Psoas muscle (tissue), 8 donors: ENCODE data around the gene KCNJ15. TPM values are rescaled to one million over a fixed set of nuclear protein-coding genes. Genes with fewer than 3 reads are reported as not detected.

Source experiments
- ATAC-seq, 4 donors: fragments of 200-7000 bp; cut with Tn5 transposase; one replicate each; pipeline ENCODE4 v1.9.1; 2020; ENCODE audit warnings: moderate library complexity in 3 of 4, mild to moderate bottlenecking in 2 of 4
- DNase-seq, 2 donors: peaks; one replicate each; pipeline ENCODE4 v3.0.0-alpha.2; 2020
- H3K27ac ChIP-seq: fragments of 200-600 bp; one replicate; pipeline ENCODE4 v1.8.0; 2022
- H3K27me3 ChIP-seq, 3 donors: fragments of 200-600 bp in 1 of 3; one replicate each; pipeline versions ENCODE4 v1.6.1 to v1.8.0; 2013 to 2022; ENCODE audit warnings: low read length in 2 of 3, mild to moderate bottlenecking in 2 of 3, moderate library complexity in 1 of 3; ENCODE audit not compliant: insufficient read depth in 3 of 3
- H3K36me3 ChIP-seq, 2 donors: fragments of 200-600 bp in 1 of 2; one replicate each; pipeline versions ENCODE4 v1.6.1 to v1.8.0; 2013 to 2022; ENCODE audit warnings: low read depth in 1 of 2, mild to moderate bottlenecking in 1 of 2, moderate library complexity in 1 of 2; ENCODE audit not compliant: insufficient read depth in 1 of 2
- H3K4me1 ChIP-seq: fragments of 200-600 bp; one replicate; pipeline ENCODE4 v1.8.0; 2022
- H3K4me3 ChIP-seq: fragments of 200-600 bp; one replicate; pipeline ENCODE4 v1.8.0; 2022; ENCODE audit warnings: mild to moderate bottlenecking
- H3K9me3 ChIP-seq: fragments of 200-600 bp; one replicate; pipeline ENCODE4 v1.8.0; 2022
- whole genome bisulfite sequencing, 3 donors: extraction: QIAGEN DNeasy Blood & Tissue Kit; methylation state at CpG; one replicate each; pipeline versions ENCODE4 v1.1.6 to v1.1.7; 2013; 5-methylcytosine and 5-hydroxymethylcytosine counted together
- intact Hi-C, 2 donors: fragments of 100-400 bp; cut with DNase I; formaldehyde crosslinking; loops; one replicate each; pipeline versions ENCODE4 v1.11.0 to v1.14.2; 2022
- polyA plus RNA-seq, 3 donors: library from polyadenylated mRNA; stranded (reverse); fragments of 200-250 nt; gene quantifications; one replicate each; pipeline ENCODE4 v1.2.3, GENCODE V29; 2013
- total RNA-seq, 4 donors: library from RNA; stranded (reverse); fragmentation: NEBNext Ultra II Directional in 2 of 4; extraction: Animal tissue kit (Norgen Biotek cat#: 25700) in 2 of 4; gene quantifications; one replicate each; pipeline versions ENCODE4 v1.2.1 to v1.2.4, GENCODE V29; 2021 to 2023
- TF ChIP-seq, protein P1 (sequence below): fragments of 200-600 bp; IDR thresholded peaks from one replicate; pipeline ENCODE4 v1.8.0; 2022; ENCODE audit warnings: antibody characterized with exemption
- donor health status: healthy with polysubstance abuse.
- donor health status: DM: no; HTN: no; CAD: no; lungs with moderate emphysema.
- donor health status: Bipolar disorder and iron deficiency.
- donor health status: healthy.
- donor health status: DM: yes; HTN: yes; CAD: no.
- donor health status: DM: no; HTN: no; CAD: no.
- donor health status: DM: no; HTN: no; CAD: no.
- donor health status: DM: yes; HTN: yes; CAD: no.

Gene KCNJ15
- total and polyA plus RNA-seq, 7 donors = 0.04 to 1.0 (median 0.16) TPM

GRCh38 chr21:38352536-38353219, 95.9 kb downstream of the KCNJ15 start:
- WGBS, 3 donors = 41 to 43% (median 43%) methylated on average over 6 of the region's 6 CpGs
- H3K4me3 ChIP-seq = no peak overlapping the region
- intact Hi-C loops = loop anchor here (1.0 to 10.0 kb wide), 4 partner anchors 130 to 678 kb away; no protein-coding TSS in a partner anchor
- no peaks in the 10 kb centered on the region for H3K36me3 ChIP-seq
- no peaks in the 10 kb centered on the region for H3K4me1 ChIP-seq
- H3K9me3 ChIP-seq = no peaks in the 10 kb centered on the region
- peaks cover 0 to 4% (median 0%) of the 10 kb centered on the region in 3 donors for H3K27me3 ChIP-seq
- H3K27ac ChIP-seq = no peak overlapping the region
- peak in 1 of 2 donors; percentile 40 for DNase-seq
- TF ChIP-seq, protein P1, sequence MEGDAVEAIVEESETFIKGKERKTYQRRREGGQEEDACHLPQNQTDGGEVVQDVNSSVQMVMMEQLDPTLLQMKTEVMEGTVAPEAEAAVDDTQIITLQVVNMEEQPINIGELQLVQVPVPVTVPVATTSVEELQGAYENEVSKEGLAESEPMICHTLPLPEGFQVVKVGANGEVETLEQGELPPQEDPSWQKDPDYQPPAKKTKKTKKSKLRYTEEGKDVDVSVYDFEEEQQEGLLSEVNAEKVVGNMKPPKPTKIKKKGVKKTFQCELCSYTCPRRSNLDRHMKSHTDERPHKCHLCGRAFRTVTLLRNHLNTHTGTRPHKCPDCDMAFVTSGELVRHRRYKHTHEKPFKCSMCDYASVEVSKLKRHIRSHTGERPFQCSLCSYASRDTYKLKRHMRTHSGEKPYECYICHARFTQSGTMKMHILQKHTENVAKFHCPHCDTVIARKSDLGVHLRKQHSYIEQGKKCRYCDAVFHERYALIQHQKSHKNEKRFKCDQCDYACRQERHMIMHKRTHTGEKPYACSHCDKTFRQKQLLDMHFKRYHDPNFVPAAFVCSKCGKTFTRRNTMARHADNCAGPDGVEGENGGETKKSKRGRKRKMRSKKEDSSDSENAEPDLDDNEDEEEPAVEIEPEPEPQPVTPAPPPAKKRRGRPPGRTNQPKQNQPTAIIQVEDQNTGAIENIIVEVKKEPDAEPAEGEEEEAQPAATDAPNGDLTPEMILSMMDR = peak; percentile 46
- no peak for ATAC-seq

- no peak for ATAC-seq
- peaks cover 0 to 4% (median 0%) of the 10 kb centered on the region in 3 donors for H3K27me3 ChIP-seq
- no peaks in the 10 kb centered on the region for H3K9me3 ChIP-seq
- DNase-seq = no peak
- 91 to 92% (median 91%) methylated on average over 10 of the region's 10 CpGs for WGBS, 3 donors
- H3K27ac ChIP-seq = no peak overlapping the region
- no peak overlapping the region for H3K4me3 ChIP-seq
- TF ChIP-seq, protein P1 = no peak
- H3K4me1 ChIP-seq = no peaks in the 10 kb centered on the region
- intact Hi-C loops = loop anchor here (5.0 to 10.0 kb wide), 2 partner anchors 132 to 679 kb away; no protein-coding TSS in a partner anchor
- H3K36me3 ChIP-seq = no peaks in the 10 kb centered on the region
Observed at GRCh38 chr21:38354231-38354630, 97.4 kb downstream of the KCNJ15 start.

DNA sequence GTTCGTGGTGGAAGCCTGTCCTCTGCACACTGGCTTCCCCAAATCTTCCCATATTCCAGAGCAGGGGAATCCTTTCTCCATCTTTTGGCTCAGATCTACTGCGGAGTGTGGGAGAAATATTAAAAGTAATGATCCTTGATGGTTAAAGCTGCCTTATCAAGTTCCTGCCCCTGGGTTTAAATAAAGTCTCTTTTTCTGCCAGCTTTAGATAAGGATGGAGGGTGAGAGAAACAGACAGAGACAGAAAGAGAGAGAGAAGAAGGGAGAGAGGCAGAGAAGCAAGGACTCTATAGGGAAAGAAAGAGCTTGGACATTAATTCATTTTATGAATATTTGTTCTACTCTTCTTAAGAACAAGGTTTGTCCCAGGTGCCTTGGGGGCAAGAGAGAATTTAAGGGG, 98.0 kb downstream of the KCNJ15 start:
- DNase-seq (no peak), ATAC-seq (no peak)
- TF ChIP-seq, protein P1 = no peak
- peaks cover 0 to 4% (median 0%) of the 10 kb centered on the region in 3 donors for H3K27me3 ChIP-seq
- no peaks in the 10 kb centered on the region for H3K36me3 ChIP-seq
- intact Hi-C loops = loop anchor here (5.0 to 10.0 kb wide), 3 partner anchors 132 to 680 kb away; no protein-coding TSS in a partner anchor
- 77 to 87% (median 86%) methylated on average over 2 of the region's 2 CpGs for WGBS, 3 donors
- H3K27ac ChIP-seq = no peak overlapping the region
- H3K4me3 ChIP-seq = no peak overlapping the region
- no peaks in the 10 kb centered on the region for H3K9me3 ChIP-seq
- H3K4me1 ChIP-seq = no peaks in the 10 kb centered on the region

DNA sequence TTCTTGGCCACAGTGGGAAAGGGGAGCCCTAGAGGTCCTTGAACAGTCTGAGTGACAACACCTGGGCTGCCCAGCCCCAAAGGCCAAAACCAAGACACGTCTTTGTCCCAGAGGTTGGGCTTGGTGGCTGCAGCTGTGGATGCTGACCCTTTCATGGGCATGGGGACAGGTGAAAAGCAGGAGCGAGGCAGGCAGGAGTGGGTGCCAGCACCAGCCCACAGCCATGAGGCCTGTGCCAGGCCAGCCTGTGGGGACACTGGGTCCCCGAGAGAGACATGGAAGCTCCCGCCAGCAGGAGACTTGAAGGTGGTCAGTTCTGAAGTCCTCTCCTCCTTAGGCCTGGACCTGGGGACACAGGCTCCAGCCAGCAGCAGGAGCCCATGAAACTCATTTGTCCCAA, 98.6 kb downstream of the KCNJ15 start:
- DNase-seq = no peak

More for the DNA sequence above, 98.6 kb downstream of the KCNJ15 start:
- Histone ChIP-seq H3K36me3 (no peaks in the 10 kb centered on the region), H3K9me3 (no peaks in the 10 kb centered on the region), H3K27me3 (peaks cover 0 to 4% (median 0%) of the 10 kb centered on the region in 3 donors), H3K4me3 (no peak overlapping the region), H3K27ac (no peak overlapping the region), H3K4me1 (no peaks in the 10 kb centered on the region)
- intact Hi-C loops = loop anchor here (5.0 to 10.0 kb wide), 2 partner anchors 653 to 681 kb away; no protein-coding TSS in a partner anchor
- 88 to 95% (median 93%) methylated on average over 4 of the region's 4 CpGs for WGBS, 3 donors
- ATAC-seq = no peak
- TF ChIP-seq, protein P1 = no peak
